HG02588 (cell line): ENCODE measurements around the gene FBXO28.
"Not testable (repeated sequence)": the region's sequence is repeated elsewhere in the genome, so short reads cannot be mapped to it uniquely, and the experiment has no call there.

Source experiments
- ATAC-seq: cut with Tn5 transposase; IDR thresholded peaks from one replicate; pipeline ENCODE4 v1.9.1; 2021; ENCODE audit warnings: mild to moderate bottlenecking, moderate library complexity; ENCODE audit not compliant: unreplicated experiment

FBXO28 gene

DNA sequence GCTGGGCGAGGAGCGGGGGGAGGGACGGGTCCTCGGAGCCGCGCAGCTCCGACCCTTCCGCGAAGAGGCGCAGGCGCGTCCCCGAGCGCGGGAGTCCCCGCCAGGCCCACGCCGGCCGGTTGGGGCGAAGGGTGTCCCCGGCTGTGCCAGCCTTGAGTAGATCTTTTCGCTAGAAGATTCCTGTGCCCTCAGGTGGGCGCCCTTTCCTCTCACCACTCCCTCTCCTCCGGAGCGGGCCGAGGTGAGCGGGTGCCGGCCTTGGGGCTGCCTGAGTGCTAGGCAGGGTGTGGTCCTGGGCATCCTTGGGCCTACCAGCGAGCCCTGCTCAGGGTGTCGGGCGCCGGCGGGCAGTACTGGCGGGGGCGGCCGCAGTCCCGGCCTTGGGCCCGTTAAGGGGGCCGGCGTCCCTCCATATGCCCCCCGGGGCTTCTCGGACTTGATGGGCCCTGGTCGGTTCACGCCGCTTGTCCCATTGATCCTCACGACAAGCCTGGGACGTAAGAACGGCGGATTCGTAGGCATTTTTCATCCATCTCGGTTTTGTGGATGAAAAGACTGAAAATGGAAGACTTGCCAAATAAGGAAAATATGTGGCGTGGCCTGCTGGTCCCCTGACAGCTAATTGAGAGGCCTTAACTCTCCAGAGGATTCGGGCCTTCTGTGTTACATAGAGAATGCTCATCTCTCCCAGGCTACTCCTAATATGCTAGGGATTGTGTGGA lies 69.8 kb downstream of the FBXO28 start:
- peak; percentile 58 for ATAC-seq

DNA sequence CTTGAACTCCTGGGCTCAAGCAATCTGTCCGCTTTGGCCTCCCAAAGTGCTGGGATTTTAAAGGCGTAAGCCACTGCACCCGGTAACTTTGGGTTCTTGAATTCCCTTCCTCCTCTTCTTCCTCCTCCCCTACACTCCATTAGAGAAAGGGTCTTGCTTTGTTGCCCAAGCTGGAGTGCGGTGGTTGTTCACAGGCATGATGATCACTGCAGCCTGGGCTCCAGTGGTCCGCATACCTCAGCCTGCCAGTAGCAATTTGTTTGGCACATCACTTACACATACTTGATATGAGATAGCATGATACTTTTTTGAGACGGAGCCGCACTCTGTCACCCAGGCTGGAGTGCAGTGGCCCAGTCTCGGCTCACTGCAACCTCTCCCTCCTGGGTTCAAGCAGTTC lies 71.3 kb downstream of the FBXO28 start:
- no peak for ATAC-seq

DNA sequence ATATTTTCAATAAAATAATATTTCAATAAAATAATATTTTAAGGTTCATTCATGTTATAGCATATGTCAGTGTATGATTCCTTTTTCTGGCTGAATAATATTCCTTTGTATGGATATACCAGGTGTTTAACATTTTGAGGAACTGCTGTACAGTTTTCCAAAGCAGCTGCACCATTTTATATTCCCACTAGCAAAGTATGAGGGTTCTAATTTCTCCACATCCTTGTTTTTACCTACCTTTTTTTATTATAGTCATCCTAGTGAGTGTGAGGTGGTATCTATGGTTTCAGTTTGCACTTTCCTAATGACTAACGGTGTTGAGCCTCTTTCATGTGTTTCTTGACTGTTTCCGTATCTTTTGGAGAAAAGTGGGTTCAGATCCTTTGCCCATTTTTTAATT lies 74.4 kb downstream of the FBXO28 start:
- no peak for ATAC-seq

DNA sequence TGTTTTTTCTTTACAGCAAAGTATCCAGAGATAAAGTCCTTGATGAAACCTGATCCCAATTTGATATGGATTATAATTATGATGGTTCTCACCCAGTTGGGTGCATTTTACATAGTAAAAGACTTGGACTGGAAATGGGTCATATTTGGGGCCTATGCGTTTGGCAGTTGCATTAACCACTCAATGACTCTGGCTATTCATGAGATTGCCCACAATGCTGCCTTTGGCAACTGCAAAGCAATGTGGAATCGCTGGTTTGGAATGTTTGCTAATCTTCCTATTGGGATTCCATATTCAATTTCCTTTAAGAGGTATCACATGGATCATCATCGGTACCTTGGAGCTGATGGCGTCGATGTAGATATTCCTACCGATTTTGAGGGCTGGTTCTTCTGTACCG lies 75.7 kb downstream of the FBXO28 start:
- no peak for ATAC-seq

DNA sequence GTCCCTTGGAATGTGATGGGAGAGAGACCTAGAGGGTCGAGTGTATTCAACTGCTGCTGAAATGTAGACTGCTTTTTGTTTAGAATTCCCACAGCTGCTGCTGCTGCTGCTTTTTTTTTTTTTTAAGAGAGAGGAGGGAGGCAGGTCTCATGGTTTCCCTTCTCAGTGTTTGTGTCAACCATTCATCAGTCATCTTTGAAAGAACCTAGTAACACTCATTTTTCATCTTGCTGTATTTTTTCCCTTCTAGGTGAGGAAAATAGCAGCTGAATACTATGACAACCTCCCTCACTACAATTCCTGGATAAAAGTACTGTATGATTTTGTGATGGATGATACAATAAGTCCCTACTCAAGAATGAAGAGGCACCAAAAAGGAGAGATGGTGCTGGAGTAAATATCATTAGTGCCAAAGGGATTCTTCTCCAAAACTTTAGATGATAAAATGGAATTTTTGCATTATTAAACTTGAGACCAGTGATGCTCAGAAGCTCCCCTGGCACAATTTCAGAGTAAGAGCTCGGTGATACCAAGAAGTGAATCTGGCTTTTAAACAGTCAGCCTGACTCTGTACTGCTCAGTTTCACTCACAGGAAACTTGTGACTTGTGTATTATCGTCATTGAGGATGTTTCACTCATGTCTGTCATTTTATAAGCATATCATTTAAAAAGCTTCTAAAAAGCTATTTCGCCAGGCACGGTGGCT lies 78.3 kb downstream of the FBXO28 start:
- ATAC-seq = no peak

DNA sequence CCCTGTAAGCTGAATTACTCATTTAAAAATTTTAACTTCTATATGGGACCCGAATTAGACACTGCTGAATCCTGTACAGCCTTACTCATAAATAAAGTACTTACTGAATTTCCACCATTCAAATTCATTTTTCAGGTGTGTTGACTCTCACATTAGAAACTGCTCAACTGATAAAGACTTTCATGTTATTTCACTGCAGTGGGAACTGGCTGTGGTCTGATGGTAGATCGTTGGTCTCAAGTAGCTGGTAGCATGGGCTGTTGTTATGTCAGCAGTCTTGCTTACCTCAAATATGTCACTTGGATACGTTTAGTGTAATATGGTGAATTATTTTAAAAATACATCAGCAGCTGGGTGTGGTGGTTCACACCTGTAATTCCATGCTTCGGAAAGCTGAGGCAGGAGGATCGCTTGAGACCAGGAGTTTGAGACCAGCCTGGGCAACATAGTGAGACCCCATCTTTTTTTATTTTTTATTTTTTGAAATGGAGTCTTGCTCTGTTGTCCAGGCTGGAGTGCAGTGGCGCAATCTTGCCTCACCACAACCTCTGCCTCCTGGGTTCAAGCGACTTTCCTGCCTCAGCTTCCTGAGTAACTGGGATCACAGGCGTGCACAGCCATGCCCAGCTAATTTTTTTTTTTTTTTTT lies 79.5 kb downstream of the FBXO28 start:
- no peak for ATAC-seq

DNA sequence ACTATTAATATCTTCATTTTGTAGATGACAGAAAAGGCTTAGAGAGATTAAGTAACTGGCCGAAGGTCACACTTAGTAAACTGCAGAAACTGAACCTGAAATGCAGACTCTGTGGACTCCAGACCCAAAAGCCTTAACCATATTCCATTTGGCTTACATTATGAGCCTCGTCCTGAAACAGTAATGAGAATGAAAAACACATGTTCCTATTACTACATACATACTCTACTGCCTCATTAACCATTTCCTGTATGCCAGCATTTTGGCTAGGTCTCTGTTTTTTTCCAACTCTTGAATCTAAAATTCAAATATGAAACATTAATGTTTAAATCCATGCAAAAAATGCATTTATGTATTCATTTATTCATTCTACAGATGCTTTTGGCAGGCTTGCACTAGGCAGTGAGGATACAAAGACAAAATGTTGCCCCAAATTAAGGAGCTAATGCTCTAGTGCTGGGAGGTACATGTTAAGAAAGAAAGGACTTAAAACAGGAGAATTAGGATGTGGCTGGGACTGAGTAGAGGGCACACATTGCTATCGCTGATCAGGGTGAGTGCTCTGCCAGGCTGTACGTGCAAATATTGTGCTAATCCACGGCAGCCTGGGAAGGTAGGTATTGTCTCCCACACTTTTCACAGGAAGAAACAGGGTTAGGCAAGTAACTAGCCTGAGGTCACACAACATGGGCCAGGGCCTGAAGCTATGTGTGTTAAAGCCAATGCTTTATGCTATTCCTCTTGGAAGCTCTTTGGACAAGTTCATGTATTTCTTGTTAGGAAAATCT lies 83.1 kb downstream of the FBXO28 start:
- ATAC-seq = no peak

DNA sequence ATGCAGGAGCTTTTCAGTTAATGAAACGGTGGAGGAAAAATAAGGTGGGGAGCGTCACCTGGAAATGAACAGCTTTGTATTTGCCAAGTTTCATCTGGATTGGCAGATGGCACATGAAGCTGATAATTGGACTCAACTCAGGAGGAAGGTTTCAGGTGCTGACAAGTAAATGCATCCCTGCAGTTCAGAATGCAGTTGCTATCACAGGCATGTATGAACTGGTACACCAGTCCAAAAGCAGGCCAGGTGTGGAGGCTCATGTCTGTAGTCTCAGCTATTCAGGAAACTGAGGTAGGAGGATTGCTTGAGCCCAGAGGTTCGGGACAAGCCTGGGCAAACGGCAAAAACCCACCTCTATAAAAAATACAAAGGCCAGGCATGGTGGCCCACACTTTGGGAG lies 84.7 kb downstream of the FBXO28 start:
- no peak for ATAC-seq

DNA sequence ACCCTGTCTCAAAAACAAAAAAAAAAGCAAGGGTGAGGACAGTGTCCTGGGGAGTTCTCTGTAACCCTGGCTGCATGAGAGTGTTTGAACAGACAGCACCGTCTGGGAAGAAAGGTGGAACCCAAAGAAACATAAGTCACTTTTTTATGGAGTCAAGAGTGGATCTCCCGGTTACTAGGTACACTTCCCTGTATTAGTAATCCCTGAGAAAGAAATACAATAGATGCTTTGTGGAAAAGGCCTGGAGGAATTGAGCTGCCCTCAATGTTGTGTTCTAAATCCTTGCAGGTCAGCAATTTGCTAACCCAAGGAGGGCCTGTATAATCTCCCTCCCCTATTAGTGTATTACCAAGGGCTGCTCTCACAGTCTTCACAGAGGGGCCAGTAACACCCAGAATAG lies 85.8 kb downstream of the FBXO28 start:
- ATAC-seq = no peak

DNA sequence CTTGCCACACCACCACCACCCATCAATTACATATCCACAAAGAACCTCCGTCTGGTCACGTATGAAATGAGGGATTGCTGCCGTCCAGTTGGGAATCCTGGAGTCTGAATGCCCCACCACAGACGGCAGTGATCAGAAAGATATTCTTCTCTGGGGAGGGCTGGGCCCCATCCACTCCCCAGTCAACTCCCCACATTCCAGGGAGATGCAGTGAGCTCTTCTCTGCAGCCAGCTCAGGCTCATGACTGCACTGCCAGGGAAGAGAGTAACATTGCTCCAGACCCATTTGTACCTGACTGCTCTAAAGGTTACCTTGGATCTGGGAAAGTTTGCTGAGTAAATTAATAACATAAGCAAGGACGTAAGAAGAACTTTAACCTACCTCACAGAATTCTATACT lies 87.5 kb downstream of the FBXO28 start:
- no peak for ATAC-seq

DNA sequence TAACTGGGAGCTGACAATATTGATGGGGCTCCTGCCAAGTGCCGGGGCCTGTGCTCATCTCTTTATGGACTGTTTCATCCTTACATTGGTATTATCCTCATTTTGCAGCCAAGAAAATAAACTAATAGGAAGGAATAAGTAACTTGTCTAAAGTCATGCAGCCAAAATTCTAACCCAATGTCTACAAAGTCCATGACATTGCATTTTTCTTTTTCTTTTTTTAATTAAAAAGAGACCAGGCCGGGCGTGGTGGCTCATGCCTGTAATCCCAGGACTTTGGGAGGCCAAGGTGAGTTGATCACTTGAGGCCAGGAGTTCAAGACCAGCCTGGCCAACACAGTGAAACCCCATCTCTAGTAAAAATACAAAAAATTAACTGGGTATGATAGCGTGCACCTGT lies 87.9 kb downstream of the FBXO28 start:
- ATAC-seq = no peak

DNA sequence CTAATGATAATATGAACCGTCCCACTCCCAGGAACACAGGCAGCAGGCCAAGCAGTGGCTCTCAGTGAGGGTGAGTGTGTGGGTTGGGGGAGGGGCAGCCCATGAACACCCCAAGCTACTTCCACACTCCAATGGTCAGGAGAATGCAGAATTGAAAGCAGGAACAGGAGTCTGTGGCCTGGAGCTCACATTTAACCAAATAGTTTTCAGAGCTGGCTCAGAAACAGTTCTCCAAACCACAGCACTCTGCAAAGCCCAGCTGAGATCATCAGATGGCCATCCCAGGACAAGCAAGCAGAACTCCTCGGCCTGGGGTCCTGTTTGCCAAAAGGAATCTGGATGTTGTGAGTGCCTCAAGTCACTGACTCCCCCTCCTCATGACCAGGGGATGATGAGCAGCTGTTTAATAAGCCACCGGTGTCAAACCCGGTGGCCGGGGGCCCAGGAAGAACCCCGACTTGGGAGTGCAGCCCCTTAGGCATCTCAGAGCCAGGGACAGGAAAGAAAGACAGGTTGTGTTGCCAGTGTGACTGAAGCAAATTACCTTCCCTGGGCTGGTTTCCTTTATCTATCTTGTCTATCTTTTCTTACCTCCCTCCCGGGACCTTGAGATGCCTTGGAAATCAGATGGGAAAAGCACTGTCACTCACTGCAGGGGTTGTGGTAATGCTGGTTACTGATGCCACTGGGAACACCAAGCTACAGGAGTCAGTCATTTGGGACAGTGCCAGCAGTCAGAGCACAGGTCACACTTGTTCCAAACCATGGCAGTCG lies 89.5 kb downstream of the FBXO28 start:
- ATAC-seq = no peak

DNA sequence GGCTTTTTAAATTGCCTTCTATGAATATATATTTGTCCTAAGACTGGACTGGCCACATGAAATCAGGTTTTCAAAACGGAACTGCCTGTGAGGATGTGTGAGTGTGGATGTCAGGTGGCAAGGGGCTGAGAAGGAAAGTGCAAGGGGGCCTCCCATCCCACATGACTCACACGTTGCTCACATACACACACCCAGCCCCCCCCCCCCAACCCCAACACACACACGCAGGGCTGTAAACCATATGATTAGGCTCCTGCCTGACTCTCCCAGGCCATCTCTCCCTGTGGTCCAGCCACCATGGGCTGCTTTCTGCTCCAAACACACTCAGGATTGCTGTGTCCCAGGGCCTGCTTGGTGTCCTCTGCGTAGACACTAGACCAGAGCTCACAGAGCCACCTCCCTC lies 91.5 kb downstream of the FBXO28 start:
- no peak for ATAC-seq

DNA sequence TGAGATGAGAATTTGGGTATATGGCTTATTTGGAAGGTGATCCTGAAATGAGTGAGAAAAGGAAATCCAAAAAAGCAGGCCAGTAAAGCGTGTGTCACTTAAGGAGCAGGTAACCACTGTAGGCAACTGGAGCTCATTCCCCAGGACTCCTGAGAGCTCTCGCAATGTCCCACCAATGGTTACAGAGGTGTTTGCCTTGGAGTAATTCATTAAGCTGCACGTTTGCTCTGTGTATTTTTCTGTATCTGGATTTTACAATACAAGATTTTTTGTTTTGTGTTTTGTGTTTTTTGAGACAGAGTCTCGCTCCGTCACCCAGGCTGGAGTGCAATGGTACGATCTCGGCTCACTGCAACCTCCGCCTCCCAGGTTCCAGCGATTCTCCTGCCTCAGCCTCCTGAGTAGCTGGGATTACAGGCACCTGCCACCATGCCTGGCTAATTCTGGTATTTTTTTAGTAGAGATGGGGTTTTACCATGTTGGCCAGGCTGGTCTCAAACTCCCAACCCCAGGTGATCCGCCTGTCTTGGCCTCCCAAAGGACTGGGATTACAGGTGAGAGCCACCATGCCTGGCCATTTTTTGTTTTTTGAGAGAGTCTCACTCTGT lies 92.1 kb downstream of the FBXO28 start:
- not testable (repeated sequence) for ATAC-seq

DNA sequence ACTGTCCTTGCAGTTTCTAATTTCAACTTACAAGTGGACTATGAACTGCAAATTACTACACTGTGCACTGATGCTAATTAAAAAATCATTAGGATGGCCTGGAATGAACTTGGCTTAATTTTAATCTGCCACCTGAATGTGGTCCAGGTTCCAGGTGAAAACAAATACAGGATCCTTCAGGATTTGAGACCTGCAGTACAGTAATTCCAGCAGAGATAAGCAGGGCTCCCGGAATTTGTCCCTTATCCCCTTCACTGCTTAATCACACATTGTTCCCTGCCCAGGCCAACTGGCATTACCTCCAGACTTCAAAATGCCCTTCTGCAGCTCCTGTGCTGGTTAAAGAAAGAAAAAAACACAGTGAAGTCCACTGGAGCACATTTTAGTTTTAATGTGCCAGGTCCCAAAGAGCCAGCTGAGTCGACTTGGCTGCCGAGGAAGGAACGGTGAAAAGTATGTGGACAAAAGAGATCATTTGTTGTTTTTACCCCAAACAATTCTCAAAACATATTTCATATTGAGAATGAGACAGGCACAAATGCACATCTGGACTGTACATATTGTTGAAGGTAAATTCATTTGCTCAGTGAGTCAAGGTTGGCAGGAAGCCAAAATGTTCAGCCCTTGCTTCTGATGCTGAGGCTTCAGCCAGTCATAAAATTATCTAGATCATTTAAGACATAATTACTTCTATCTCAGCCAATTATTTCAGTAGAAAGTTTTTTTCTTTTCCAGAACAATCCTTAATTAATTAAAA lies 97.5 kb downstream of the FBXO28 start:
- ATAC-seq = no peak
